ENCODE measurements around the gene NOP10. TPM values are rescaled to one million over a fixed set of nuclear protein-coding genes. Genes with fewer than 3 reads are reported as not detected.
"Not testable (repeated sequence)": the region's sequence is repeated elsewhere in the genome, so short reads cannot be mapped to it uniquely, and the experiment has no call there.

Gene NOP10
- total RNA-seq, 1 donor from 2014 or later = 176 TPM

GRCh38 chr15:34355241-34355640 is 12.3 kb upstream of the NOP10 start:
- Histone ChIP-seq H3K27me3 (ENCODE audit: low read depth) (no peaks in the 10 kb centered on the region), H3K36me3 (peaks cover 48% of the 10 kb centered on the region), H3K4me1 (no peaks in the 10 kb centered on the region), H3K9me3 (no peaks in the 10 kb centered on the region), H3K27ac (no peak overlapping the region), H3K4me3 (no peak overlapping the region)
- no peak for DNase-seq
- intact Hi-C loops (cut with DNase I) = no loop called here
- ATAC-seq = no peak
- TF ChIP-seq, protein P1, sequence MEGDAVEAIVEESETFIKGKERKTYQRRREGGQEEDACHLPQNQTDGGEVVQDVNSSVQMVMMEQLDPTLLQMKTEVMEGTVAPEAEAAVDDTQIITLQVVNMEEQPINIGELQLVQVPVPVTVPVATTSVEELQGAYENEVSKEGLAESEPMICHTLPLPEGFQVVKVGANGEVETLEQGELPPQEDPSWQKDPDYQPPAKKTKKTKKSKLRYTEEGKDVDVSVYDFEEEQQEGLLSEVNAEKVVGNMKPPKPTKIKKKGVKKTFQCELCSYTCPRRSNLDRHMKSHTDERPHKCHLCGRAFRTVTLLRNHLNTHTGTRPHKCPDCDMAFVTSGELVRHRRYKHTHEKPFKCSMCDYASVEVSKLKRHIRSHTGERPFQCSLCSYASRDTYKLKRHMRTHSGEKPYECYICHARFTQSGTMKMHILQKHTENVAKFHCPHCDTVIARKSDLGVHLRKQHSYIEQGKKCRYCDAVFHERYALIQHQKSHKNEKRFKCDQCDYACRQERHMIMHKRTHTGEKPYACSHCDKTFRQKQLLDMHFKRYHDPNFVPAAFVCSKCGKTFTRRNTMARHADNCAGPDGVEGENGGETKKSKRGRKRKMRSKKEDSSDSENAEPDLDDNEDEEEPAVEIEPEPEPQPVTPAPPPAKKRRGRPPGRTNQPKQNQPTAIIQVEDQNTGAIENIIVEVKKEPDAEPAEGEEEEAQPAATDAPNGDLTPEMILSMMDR (IDR thresholded peaks at IDR 0.05) = no peak

DNA sequence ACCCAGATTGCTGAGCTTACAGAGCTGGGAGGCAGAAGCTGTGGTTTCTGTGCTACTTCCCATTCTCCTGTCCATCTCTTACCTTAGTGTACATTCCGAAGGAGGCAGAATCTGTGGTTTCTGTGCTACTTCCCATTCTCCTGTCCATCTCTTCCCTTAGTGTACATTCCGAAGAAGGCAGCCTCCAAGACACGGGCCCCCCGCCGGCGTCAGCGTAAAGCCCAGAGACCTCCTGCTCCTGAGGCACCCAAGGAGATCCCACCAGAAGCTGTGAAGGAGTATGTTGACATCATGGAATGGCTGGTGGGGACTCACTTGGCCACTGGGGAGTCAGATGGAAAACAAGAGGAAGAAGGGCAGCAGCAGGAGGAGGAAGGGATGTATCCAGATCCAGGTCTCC is 11.3 kb upstream of the NOP10 start:
- TF ChIP-seq, protein P1 (IDR thresholded peaks at IDR 0.05) = no peak
- DNase-seq (no peak), ATAC-seq (no peak)
- Histone ChIP-seq H3K27me3 (ENCODE audit: low read depth) (no peaks in the 10 kb centered on the region), H3K36me3 (peaks cover 38% of the 10 kb centered on the region), H3K4me1 (no peaks in the 10 kb centered on the region), H3K4me3 (no peak overlapping the region), H3K27ac (no peak overlapping the region), H3K9me3 (no peaks in the 10 kb centered on the region)
- intact Hi-C loops (cut with DNase I) = no loop called here

DNA sequence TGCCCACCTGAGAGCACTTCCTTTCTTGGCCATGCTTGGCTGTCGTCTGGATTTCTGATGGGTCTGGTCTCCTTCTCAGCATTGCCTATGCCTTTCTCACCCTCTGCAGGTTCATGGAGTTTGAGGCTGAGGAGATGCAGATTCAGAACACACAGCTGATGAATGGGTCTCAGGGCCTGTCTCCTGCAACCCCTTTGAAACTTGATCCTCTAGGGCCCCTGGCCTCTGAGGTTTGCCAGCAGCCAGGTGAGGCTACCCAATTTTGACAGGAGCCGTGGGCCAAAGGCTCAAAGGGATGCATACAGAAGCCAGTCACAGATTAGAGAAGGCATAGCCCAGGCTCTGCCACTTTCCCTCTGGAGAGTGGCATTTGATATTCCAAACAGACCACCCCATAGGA is 10.7 kb upstream of the NOP10 start:
- Histone ChIP-seq H3K9me3 (no peaks in the 10 kb centered on the region), H3K27ac (no peak overlapping the region), H3K27me3 (ENCODE audit: low read depth) (no peaks in the 10 kb centered on the region), H3K4me1 (no peaks in the 10 kb centered on the region), H3K36me3 (peaks cover 32% of the 10 kb centered on the region), H3K4me3 (no peak overlapping the region)
- intact Hi-C loops (cut with DNase I) = no loop called here
- ATAC-seq (no peak), DNase-seq (no peak)
- TF ChIP-seq, protein P1 (IDR thresholded peaks at IDR 0.05) = no peak

GRCh38 chr15:34352996-34353395 is 10.1 kb upstream of the NOP10 start:
- H3K9me3 ChIP-seq; H3K4me3 ChIP-seq; H3K27me3 ChIP-seq (ENCODE audit: low read depth); ATAC-seq; intact Hi-C loops (cut with DNase I); H3K4me1 ChIP-seq; H3K27ac ChIP-seq; DNase-seq: not testable (repeated sequence)
- H3K36me3 ChIP-seq = peaks cover 25% of the 10 kb centered on the region

GRCh38 chr15:34349769-34350168 is 6.8 kb upstream of the NOP10 start:
- no peaks in the 10 kb centered on the region for H3K4me1 ChIP-seq
- no peaks in the 10 kb centered on the region for H3K27me3 ChIP-seq (ENCODE audit: low read depth)
- no peak overlapping the region for H3K27ac ChIP-seq
- ATAC-seq = no peak
- TF ChIP-seq, protein P1 (IDR thresholded peaks at IDR 0.05) = no peak
- no peaks in the 10 kb centered on the region for H3K36me3 ChIP-seq
- DNase-seq = no peak
- no peak overlapping the region for H3K4me3 ChIP-seq
- intact Hi-C loops (cut with DNase I) = no loop called here
- H3K9me3 ChIP-seq = no peaks in the 10 kb centered on the region

GRCh38 chr15:34348735-34349300 is 5.9 kb upstream of the NOP10 start:
- no peak for DNase-seq
- Histone ChIP-seq H3K36me3 (no peaks in the 10 kb centered on the region), H3K4me1 (no peaks in the 10 kb centered on the region), H3K27ac (no peak overlapping the region), H3K4me3 (no peak overlapping the region), H3K27me3 (ENCODE audit: low read depth) (no peaks in the 10 kb centered on the region), H3K9me3 (no peaks in the 10 kb centered on the region)
- no peak for ATAC-seq
- intact Hi-C loops (cut with DNase I) = no loop called here
- TF ChIP-seq, protein P1 (IDR thresholded peaks at IDR 0.05) = no peak

All from lower lobe of right lung (tissue), 2 donors.